Thoracic aorta (tissue), 2 donors: ENCODE measurements around the gene DPEP3. TPM values are rescaled to one million over a fixed set of nuclear protein-coding genes. Genes with fewer than 3 reads are reported as not detected.
A peak's percentile ranks its signal among the peaks of the same experiment; 100 is the strongest.

Experiments
- ATAC-seq: fragments of 150-250 bp; one replicate; pipeline ENCODE4 v1.8.0; 2017; ENCODE audit warnings: low read depth; ENCODE audit not compliant: insufficient number of reproducible peaks, low FRiP score
- DNase-seq: peaks from one replicate; pipeline ENCODE4 v3.0.0-alpha.2; 2020; ENCODE audit warnings: low spot score
- H3K27ac ChIP-seq, 2 donors: fragments of 200-600 bp; sonication (generic); 1 replicate in 1 of 2; 2 replicates in 1 of 2; pipeline ENCODE4 v1.5.1; 2016; ENCODE audit warnings: mild to moderate bottlenecking in 2 of 2, moderate library complexity in 2 of 2
- H3K27me3 ChIP-seq: fragments of 200-600 bp; sonication (generic); replicated peaks from 2 replicates; pipeline ENCODE4 v1.6.0; 2016; ENCODE audit warnings: mild to moderate bottlenecking; ENCODE audit not compliant: insufficient read depth
- H3K36me3 ChIP-seq: fragments of 200-600 bp; sonication (generic); one replicate; pipeline ENCODE4 v1.5.1; 2016
- H3K4me1 ChIP-seq, 2 donors: fragments of 200-600 bp; sonication (generic); 1 replicate in 1 of 2; 2 replicates in 1 of 2; pipeline versions ENCODE4 v1.5.1 to v1.6.0; 2016; ENCODE audit warnings: low read depth in 2 of 2, mild to moderate bottlenecking in 1 of 2; ENCODE audit not compliant: control insufficient read depth in 1 of 2
- H3K4me3 ChIP-seq: fragments of 200-600 bp; sonication (generic); 2 replicates; pipeline ENCODE4 v1.5.1; 2016; ENCODE audit warnings: mild to moderate bottlenecking
- H3K9me3 ChIP-seq: fragments of 200-600 bp; sonication (generic); 2 replicates; pipeline ENCODE4 v1.5.1; 2016
- total RNA-seq, 2 donors: library from RNA; depleted of rRNA; stranded (reverse); fragments of >200 nt; gene quantifications; one replicate each; pipeline versions ENCODE4 v1.1.0 to v1.2.3, GENCODE V29; 2016
- TF ChIP-seq, protein P1 (sequence below): fragments of 200-600 bp; sonication (generic); IDR thresholded peaks from one replicate; pipeline ENCODE4 v1.5.1; 2019; ENCODE audit warnings: antibody characterized with exemption

Gene DPEP3
- total RNA-seq, 2 donors from 2014 or later, result not detected

DNA sequence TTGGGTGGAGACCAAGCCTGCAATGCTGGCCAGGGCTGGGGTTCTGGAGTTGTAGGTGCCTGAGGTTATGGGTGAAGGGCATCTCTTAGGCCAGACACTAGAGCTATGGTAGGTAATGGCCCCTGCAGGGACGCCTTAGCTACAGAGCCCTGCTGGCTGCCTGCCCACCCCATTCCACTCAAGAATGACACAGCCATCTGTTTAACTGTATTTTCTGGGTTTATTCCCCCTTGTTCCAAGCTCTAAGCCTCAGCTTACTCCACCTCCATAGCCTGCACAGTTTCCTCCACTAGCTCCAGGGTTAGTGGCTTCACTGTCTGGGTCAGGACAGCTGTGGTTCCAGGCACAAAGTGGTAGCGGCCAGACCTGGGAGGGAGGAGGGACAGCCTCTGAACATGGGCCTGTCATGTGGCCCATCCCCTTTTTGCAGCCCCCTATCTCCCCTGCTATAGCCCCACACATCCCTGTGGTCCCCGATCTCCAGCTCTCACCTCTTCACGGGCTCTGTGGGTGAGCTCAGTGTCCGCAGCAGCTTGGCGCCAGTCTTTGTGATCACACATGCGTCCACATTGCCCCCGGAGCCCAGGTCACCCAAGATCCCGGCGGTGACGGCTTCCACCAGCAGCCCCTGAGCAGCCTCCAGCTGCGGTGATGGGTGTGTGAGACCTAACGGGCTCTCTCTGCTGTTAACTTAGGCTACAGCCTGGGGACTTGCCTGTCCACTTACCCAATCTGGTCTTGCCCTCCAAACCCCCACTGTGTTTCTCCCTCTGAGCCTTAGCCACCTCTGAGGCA lies 45.8 kb downstream of the DPEP3 start:
- Histone ChIP-seq H3K27ac (peak overlapping the region in 1 of 2 donors; percentile 89), H3K36me3 (peaks cover 11% of the 10 kb centered on the region), H3K9me3 (no peaks in the 10 kb centered on the region), H3K4me3 (peak overlapping the region; percentile 100), H3K4me1 (peaks cover 17 to 21% of the 10 kb centered on the region in 2 donors), H3K27me3 (no peaks in the 10 kb centered on the region)
- DNase-seq (no peak), ATAC-seq (no peak)
- TF ChIP-seq, protein P1, sequence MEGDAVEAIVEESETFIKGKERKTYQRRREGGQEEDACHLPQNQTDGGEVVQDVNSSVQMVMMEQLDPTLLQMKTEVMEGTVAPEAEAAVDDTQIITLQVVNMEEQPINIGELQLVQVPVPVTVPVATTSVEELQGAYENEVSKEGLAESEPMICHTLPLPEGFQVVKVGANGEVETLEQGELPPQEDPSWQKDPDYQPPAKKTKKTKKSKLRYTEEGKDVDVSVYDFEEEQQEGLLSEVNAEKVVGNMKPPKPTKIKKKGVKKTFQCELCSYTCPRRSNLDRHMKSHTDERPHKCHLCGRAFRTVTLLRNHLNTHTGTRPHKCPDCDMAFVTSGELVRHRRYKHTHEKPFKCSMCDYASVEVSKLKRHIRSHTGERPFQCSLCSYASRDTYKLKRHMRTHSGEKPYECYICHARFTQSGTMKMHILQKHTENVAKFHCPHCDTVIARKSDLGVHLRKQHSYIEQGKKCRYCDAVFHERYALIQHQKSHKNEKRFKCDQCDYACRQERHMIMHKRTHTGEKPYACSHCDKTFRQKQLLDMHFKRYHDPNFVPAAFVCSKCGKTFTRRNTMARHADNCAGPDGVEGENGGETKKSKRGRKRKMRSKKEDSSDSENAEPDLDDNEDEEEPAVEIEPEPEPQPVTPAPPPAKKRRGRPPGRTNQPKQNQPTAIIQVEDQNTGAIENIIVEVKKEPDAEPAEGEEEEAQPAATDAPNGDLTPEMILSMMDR, result no peak

DNA sequence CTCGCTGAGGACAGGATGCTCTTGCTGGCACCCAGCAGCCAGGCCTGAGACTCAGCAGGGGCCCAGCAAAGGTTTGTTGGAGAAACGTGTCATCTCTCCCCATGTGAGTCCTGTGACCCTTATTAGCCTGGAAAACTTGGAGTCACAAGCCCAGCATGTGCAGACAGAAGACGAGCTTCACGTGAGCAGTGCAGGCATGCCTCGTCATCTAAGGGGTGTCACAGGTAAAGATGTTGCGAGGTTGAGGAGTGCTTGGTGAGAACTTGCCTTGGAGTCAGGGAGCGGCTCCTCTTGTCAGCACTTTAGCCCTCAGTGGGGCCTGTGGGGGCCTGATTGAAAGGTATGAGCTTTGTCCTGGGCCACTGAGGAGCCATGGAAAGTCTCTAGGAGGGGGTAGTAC lies 46.5 kb downstream of the DPEP3 start:
- Histone ChIP-seq H3K4me1 (peaks cover 17 to 21% of the 10 kb centered on the region in 2 donors), H3K9me3 (no peaks in the 10 kb centered on the region), H3K27me3 (no peaks in the 10 kb centered on the region), H3K36me3 (peaks cover 14% of the 10 kb centered on the region), H3K27ac (no peak overlapping the region), H3K4me3 (no peak overlapping the region)
- no peak for ATAC-seq
- TF ChIP-seq, protein P1, result no peak
- no peak for DNase-seq

DNA sequence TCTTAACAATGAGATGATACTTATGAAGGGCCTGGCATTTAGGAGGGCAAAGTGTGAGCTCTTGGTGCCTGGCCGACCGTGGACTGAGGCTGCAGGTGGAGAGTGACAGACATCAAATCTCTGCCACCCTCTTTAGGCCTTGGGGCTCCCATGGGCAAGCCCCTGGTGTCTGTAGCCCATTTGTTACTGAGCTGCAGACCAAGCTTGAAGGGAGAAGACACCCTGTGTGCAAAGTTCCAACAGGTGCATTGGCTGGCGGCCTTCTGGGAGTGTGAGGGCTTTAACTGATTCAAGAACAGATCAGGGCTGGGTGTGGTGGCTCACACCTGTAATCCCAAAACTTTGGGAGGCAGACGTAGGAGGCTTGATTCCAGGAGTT lies 47.8 kb downstream of the DPEP3 start:
- Histone ChIP-seq H3K4me3 (no peak overlapping the region), H3K4me1 (peaks cover 16 to 20% of the 10 kb centered on the region in 2 donors), H3K27ac (no peak overlapping the region), H3K36me3 (peaks cover 20% of the 10 kb centered on the region), H3K27me3 (no peaks in the 10 kb centered on the region), H3K9me3 (no peaks in the 10 kb centered on the region)
- TF ChIP-seq, protein P1, result no peak
- no peak for ATAC-seq
- no peak for DNase-seq

DNA sequence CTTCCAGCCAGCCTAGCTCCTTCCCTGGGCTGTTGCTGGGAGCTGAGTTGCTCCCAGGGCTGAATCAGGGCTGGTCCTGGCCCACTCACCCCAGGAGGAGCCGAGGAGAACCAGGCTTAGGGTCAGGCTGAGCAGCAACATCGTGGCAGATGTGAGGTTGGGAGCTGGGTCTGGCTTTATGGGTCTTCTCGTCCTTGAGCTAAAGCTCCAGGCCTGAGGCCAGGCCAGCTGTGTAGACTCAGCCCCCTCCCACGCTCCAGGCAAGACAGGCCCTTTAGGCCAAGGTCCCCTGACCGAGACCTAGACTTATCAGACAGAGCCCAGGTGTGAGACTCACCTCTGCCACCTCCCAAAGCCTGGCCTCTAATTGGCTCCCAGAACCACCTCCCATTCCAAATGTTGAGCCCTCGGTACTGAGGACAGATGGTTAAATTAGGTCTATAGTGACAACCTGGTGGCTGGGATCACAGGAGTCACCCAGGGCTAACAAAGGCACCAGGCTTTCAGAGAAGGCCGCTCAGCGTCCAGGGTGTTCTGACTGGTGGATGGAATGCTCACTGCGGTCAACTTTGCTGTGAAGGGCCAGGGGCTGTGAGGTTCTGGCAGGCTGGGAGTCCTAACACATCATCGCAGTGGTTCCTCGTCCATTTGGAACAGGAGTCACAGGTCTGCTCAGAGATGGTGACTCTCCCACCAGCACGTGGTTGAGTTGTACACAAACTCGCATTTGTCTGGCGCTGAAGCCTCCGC lies 48.4 kb downstream of the DPEP3 start, which contains the start of gene CTRL:
Gene CTRL (minus strand): TSS at position 151 of the 750 bp plus-strand sequence. CDS start 10 bp downstream, at position 141.
- H3K27ac ChIP-seq, result no peak within 1 kb of the TSS
- H3K4me1 ChIP-seq, result peaks cover 11 to 17% of the 10 kb centered on the region in 2 donors
- H3K4me3 ChIP-seq, result no peak within 1 kb of the TSS
- no peaks in the 10 kb centered on the region for H3K27me3 ChIP-seq
- no peaks in the 10 kb centered on the region for H3K9me3 ChIP-seq
- H3K36me3 ChIP-seq, result peaks cover 22% of the 10 kb centered on the region
- TF ChIP-seq, protein P1, result no peak
- DNase-seq (no peak), ATAC-seq (no peak)

DNA sequence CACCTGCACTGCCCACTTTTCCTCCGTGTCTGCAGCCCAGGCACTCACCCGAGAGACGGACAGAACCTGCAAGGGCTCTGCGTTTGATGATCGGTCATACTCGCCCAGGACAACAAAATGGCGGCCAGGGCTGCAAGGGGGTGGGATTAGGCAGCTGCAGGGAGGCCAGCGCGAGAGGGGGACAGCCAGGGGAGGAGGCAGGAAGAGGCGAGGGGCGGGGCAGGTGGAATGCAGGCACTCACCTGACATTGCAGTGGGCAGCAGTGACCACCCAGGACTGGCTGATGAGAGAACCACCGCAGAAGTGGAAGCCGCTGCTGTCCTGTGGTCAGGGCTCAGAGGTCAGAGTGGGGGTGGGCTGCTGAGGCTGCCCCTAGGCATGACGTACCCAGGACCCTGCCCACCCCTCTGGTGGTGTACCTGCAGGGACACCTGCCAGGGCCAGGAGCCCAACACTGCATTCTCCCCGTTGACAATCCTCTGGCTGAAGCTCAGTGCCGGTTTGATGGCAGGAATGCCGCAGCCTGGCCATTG lies 49.6 kb downstream of the DPEP3 start:
- ATAC-seq (no peak), DNase-seq (no peak)
- Histone ChIP-seq H3K4me1 (peaks cover 14 to 27% of the 10 kb centered on the region in 2 donors), H3K4me3 (no peak overlapping the region), H3K27me3 (no peaks in the 10 kb centered on the region), H3K9me3 (no peaks in the 10 kb centered on the region), H3K36me3 (peaks cover 22% of the 10 kb centered on the region), H3K27ac (no peak overlapping the region)
- TF ChIP-seq, protein P1, result no peak
